GM12878 (cell line): Measurements from ENCODE around the gene PPP1R7. TPM values are rescaled to one million over a fixed set of nuclear protein-coding genes. Genes with fewer than 3 reads are reported as not detected.

ENCODE experiments used
- ATAC-seq: fragments of 200-7000 bp; cut with Tn5 transposase; 3 replicates; pipeline ENCODE4 v1.9.1; 2020; ENCODE audit warnings: mild to moderate bottlenecking, moderate library complexity
- BruUV-seq: library from RNA; stranded (reverse); fragments of 400-500 nt; replicated peaks from 2 replicates; lab custom pipeline; 2021; lab: Mats Ljungman, UMichigan
- CTCF ChIA-PET: fragments of 300-600 bp; sonication (Branson Sonifier 250); formaldehyde crosslinking; extraction: SDS; loops from one replicate; lab custom pipeline; 2021; ENCODE audit warnings: inconsistent platforms; lab: Yijun Ruan, JAX
- POLR2A ChIA-PET: fragments of 350-600 bp; formaldehyde crosslinking; extraction: SDS; loops from one replicate; lab custom pipeline; 2021; ENCODE audit warnings: inconsistent platforms; lab: Charles Lee
- RAD21 ChIA-PET: fragments of 300-600 bp; sonication (Branson Sonifier 250); formaldehyde crosslinking; loops from one replicate; lab custom pipeline; 2023; ENCODE audit warnings: antibody characterized with exemption; ENCODE audit not compliant: unreplicated experiment; lab: Charles Lee
- SMC1A ChIA-PET: fragments of 300-600 bp; sonication (Branson Sonifier 250); formaldehyde crosslinking; loops from one replicate; lab custom pipeline; 2023; ENCODE audit not compliant: unreplicated experiment, uncharacterized antibody; lab: Charles Lee
- DNase-seq: peaks from one replicate; pipeline ENCODE4 v3.0.0-alpha.2; 2011; ENCODE audit warnings: low read depth, low spot score
- FAIRE-seq: peaks from 3 replicates; lab custom pipeline; 2011; peaks lifted over from hg19 to GRCh38; lab: Jason Lieb, UNC
- H2AFZ ChIP-seq: 2 replicates; pipeline ENCODE4 v1.6.0; 2011; ENCODE audit warnings: low read depth, low read length, control low read depth; ENCODE audit not compliant: control insufficient read depth
- H3K27ac ChIP-seq: 2 replicates; pipeline ENCODE4 v1.5.1; 2011; ENCODE audit warnings: control low read depth; ENCODE audit not compliant: control insufficient read depth, insufficient read depth
- H3K27me3 ChIP-seq, 2 experiments: replicated peaks in 1 of 2; 2 replicates each; pipeline versions ENCODE4 v1.6.0 to v1.6.1; 2011; ENCODE audit warnings: low read length in 1 of 2; ENCODE audit not compliant: control insufficient read depth in 2 of 2, insufficient read depth in 2 of 2
- H3K36me3 ChIP-seq, 2 experiments: 2 replicates each; pipeline ENCODE4 v1.5.1; 2011; ENCODE audit warnings: low read length in 1 of 2; ENCODE audit not compliant: control insufficient read depth in 2 of 2, insufficient read depth in 2 of 2
- H3K4me1 ChIP-seq: 2 replicates; pipeline ENCODE4 v1.6.1; 2011; ENCODE audit warnings: mild to moderate bottlenecking, low read length, moderate library complexity, mixed read lengths; ENCODE audit not compliant: control insufficient read depth, insufficient read depth
- H3K4me2 ChIP-seq: 2 replicates; pipeline ENCODE4 v1.6.0; 2011; ENCODE audit warnings: control low read depth; ENCODE audit not compliant: control insufficient read depth, insufficient read depth
- H3K4me3 ChIP-seq: fragments of 200-600 bp; sonication (generic); 2 replicates; pipeline ENCODE4 v1.5.1; 2016
- H3K79me2 ChIP-seq: 2 replicates; pipeline ENCODE4 v1.6.0; 2011; ENCODE audit warnings: low read length; ENCODE audit not compliant: control insufficient read depth, insufficient read depth
- H3K9ac ChIP-seq: 2 replicates; pipeline ENCODE4 v1.8.0; 2011; ENCODE audit warnings: low read length, control low read depth, mixed read lengths; ENCODE audit not compliant: control insufficient read depth, insufficient read depth
- H3K9me3 ChIP-seq: replicated peaks from 3 replicates; pipeline ENCODE4 v1.5.1; 2011; ENCODE audit warnings: mild to moderate bottlenecking, low read length; ENCODE audit not compliant: control insufficient read depth, insufficient read depth
- H4K20me1 ChIP-seq: 2 replicates; pipeline ENCODE4 v1.6.0; 2011; ENCODE audit not compliant: control insufficient read depth, insufficient read depth
- CBFB ChIP-seq: IDR thresholded peaks from 2 replicates; pipeline ENCODE4 v1.6.1; 2016; ENCODE audit warnings: antibody characterized with exemption, low read depth
- KDM1A ChIP-seq: fragments of 200-600 bp; sonication (generic); IDR thresholded peaks from 2 replicates; pipeline ENCODE4 v1.6.1; 2016; ENCODE audit warnings: borderline replicate concordance
- NBN ChIP-seq: fragments of 450-650 bp; IDR thresholded peaks from 2 replicates; pipeline ENCODE4 v1.6.1; 2016
- NR2F1 ChIP-seq: fragments of 450-650 bp; conservative IDR thresholded peaks from 2 replicates; pipeline ENCODE4 v1.6.1; 2017; ENCODE audit warnings: mild to moderate bottlenecking
- RAD51 ChIP-seq: fragments of 450-650 bp; IDR thresholded peaks from 2 replicates; pipeline ENCODE4 v1.6.1; 2016; ENCODE audit warnings: moderate library complexity, mild to moderate bottlenecking, inconsistent platforms
- RCOR1 ChIP-seq: conservative IDR thresholded peaks from 2 replicates; pipeline ENCODE4 v1.6.1; 2012; ENCODE audit warnings: low read depth, low read length, improper control_type of control experiment
- SMAD5 ChIP-seq: IDR thresholded peaks from 2 replicates; pipeline ENCODE4 v1.6.1; 2016; ENCODE audit warnings: antibody characterized with exemption, low read depth
- SREBF1 ChIP-seq: IDR thresholded peaks from 2 replicates; pipeline ENCODE4 v1.6.1; 2012; ENCODE audit warnings: mild to moderate bottlenecking, low read length
- TBL1XR1 ChIP-seq: IDR thresholded peaks from 2 replicates; pipeline ENCODE4 v1.6.1; 2012; ENCODE audit warnings: low read depth, low read length, improper control_type of control experiment
- ZNF622 ChIP-seq: fragments of 450-650 bp; IDR thresholded peaks from 2 replicates; pipeline ENCODE4 v1.6.1; 2017; ENCODE audit warnings: mild to moderate bottlenecking, inconsistent platforms
- WGBS: methylation state at CpG from one replicate; pipeline ENCODE4 v1.1.6; 2016; ENCODE audit warnings: low lambda C conversion rate; ENCODE audit not compliant: insufficient replicate concordance, insufficient coverage; ENCODE audit errors: missing lambda C conversion rate; 5-methylcytosine and 5-hydroxymethylcytosine counted together
- in situ Hi-C: fragments of 300-500 bp; cut with MboI; formaldehyde crosslinking; loops from 9 replicates; pipeline ENCODE4 v1.14.3; 2018; ENCODE audit warnings: mixed read lengths
- intact Hi-C: fragments of 100-400 bp; cut with micrococcal nuclease; formaldehyde crosslinking; loops from one replicate; pipeline ENCODE4 v1.14.2; 2022; ENCODE audit not compliant: unreplicated experiment
- polyA plus RNA-seq, 11 experiments: library from polyadenylated mRNA; depleted of rRNA in 4 of 11; unstranded in 6 of 11; stranded (reverse) in 5 of 11; fragments of >200 nt; fragmentation: Nextera tagmentation in 4 of 11; fragmentation: Illumina TruSeq in 1 of 11; extraction: Ambion mirVana in 4 of 11; extraction: Trizol in 1 of 11; gene quantifications; 1 replicate in 1 of 11; 2 replicates in 10 of 11; pipeline versions ENCODE4 v1.2.1 to v1.2.3, GENCODE V29; 2011 to 2016; ENCODE audit warnings: inconsistent platforms in 2 of 11, missing spikeins in 2 of 11, low read depth in 1 of 11
- total RNA-seq, 4 experiments: library from RNA; depleted of rRNA in 3 of 4; stranded (reverse); fragments of >200 nt in 3 of 4; fragmentation: Illumina TruSeq in 1 of 4; extraction: Trizol in 1 of 4; gene quantifications; 2 replicates each; pipeline versions ENCODE4 v1.2.1 to v1.2.3, GENCODE V29; 2013 to 2021
- TF ChIP-seq, protein P1 (sequence below): IDR thresholded peaks from 2 replicates; pipeline ENCODE4 v1.6.1; 2012; ENCODE audit warnings: low read depth, low read length, improper control_type of control experiment

The PPP1R7 gene
- total and polyA plus RNA-seq, 10 of the 15 experiments (the other 5 are each of a cell fraction or from before 2014, with no cell fraction given), result 78.5 to 174 (median 93.7) TPM

DNA sequence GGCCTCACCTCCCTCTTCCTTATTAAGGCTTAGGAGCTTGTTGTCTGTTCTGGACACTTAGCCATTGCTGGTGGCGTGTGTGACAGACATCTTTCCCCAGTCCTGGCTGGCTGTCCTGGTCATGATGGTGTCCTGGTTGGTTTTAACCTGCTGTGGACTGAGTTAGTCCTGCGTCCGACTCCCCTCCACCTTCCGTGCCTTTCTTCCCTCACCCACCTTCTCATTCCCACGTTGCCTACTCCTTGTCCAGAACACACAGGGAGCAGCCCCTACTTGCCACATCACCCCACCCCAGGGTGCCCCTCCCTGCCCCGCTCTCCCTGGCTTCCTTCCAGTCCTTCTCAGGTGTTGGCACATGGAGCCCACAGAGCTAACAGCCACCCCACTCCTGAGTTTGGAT is 47.7 kb downstream of the PPP1R7 start:
- DNase-seq, result no peak
- TF ChIP-seq NR2F1 (no peak), ZNF622 (no peak)
- TF ChIP-seq, all 136 proteins: peak for 0
- no TSS peak for BruUV-seq
- ATAC-seq (no peak), FAIRE-seq (no peak)
- ChIA-PET RAD21 (no interaction called here), POLR2A (no interaction called here), CTCF (no interaction called here), SMC1A (no interaction called here)
- in situ Hi-C loops (no loop called here), intact Hi-C loops (no loop called here)
- H2AFZ ChIP-seq, result no peak overlapping the region
- no peak overlapping the region for H3K9ac ChIP-seq
- H3K36me3 ChIP-seq, result no peaks in the 10 kb centered on the region
- 54% methylated on average over 6 of the region's 6 CpGs for WGBS
- H4K20me1 ChIP-seq, result no peaks in the 10 kb centered on the region
- H3K27ac ChIP-seq, result no peak overlapping the region
- no peaks in the 10 kb centered on the region for H3K9me3 ChIP-seq
- H3K4me2 ChIP-seq, result no peak overlapping the region
- no peaks in the 10 kb centered on the region for H3K27me3 ChIP-seq
- H3K4me3 ChIP-seq, result no peak overlapping the region
- no peaks in the 10 kb centered on the region for H3K4me1 ChIP-seq
- H3K79me2 ChIP-seq, result no peaks in the 10 kb centered on the region

DNA sequence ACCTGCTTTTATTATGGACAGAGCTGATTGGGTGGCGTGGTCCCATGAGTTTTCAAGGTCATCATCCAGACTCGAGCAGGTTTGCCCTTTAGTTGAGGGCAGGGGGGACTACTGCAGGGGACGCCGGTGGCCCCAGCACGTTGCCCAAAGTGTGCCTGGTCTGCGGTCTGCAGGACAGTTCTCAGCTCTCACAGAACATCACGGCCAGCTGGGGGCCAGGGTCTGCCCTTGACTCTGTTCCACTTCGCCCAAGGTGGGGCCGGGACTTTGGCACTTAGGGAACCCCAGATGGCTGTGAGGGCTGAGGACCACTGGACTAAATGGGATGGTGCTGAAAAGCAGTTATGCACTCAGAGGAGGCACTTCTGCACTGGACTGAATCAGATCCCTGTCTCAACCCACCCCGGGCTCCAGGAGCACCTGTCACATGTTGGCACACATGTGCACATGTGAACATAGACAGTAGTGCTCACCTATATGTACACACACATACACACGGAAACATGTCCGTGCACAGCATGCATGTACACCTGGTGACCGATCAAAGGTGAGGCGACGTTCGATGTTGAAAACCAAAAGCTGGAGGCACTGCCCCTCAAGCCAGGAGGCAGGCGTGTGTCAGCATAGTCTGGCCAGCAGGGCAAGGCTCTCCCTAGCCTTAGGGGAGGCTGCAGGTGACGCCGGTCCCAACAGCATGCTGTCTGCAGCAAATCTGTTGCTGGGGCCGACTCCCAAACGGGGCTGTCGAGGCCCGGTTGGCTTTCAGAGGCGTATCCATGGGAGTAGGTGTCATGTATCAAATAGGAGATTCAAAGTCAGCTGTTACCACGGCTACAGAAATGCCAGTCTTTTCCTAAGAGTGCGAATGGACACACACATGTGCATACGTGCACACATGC is 48.4 kb downstream of the PPP1R7 start:
- SMC1A ChIA-PET, result no interaction called here
- Histone ChIP-seq H3K27me3 (no peaks in the 10 kb centered on the region), H3K9me3 (no peaks in the 10 kb centered on the region), H3K4me2 (no peak overlapping the region), H4K20me1 (no peaks in the 10 kb centered on the region), H3K9ac (no peak overlapping the region), H3K4me1 (no peaks in the 10 kb centered on the region), H3K79me2 (no peaks in the 10 kb centered on the region), H3K36me3 (no peaks in the 10 kb centered on the region), H3K27ac (no peak overlapping the region), H3K4me3 (no peak overlapping the region), H2AFZ (no peak overlapping the region)
- TF ChIP-seq KDM1A (no peak), SMAD5 (no peak), NBN (no peak), SREBF1 (no peak), CBFB (no peak), ZNF622 (no peak), RAD51 (no peak), RCOR1 (no peak), TBL1XR1 (no peak)
- TF ChIP-seq, protein P1, sequence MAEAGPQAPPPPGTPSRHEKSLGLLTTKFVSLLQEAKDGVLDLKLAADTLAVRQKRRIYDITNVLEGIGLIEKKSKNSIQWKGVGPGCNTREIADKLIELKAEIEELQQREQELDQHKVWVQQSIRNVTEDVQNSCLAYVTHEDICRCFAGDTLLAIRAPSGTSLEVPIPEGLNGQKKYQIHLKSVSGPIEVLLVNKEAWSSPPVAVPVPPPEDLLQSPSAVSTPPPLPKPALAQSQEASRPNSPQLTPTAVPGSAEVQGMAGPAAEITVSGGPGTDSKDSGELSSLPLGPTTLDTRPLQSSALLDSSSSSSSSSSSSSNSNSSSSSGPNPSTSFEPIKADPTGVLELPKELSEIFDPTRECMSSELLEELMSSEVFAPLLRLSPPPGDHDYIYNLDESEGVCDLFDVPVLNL, result no peak
- in situ Hi-C loops (no loop called here), intact Hi-C loops (no loop called here)
- DNase-seq (no peak), FAIRE-seq (no peak), ATAC-seq (no peak)
- POLR2A ChIA-PET, result no interaction called here
- CTCF ChIA-PET, result no interaction called here
- BruUV-seq, result no TSS peak
- RAD21 ChIA-PET, result no interaction called here
- 54% methylated on average over 27 of the region's 27 CpGs for WGBS
